ENCODE data around the gene AATK. TPM values are rescaled to one million over a fixed set of nuclear protein-coding genes. Genes with fewer than 3 reads are reported as not detected.

AATK gene
- total and polyA plus RNA-seq, 2 of the 4 experiments (the other 2 are of a cell fraction), result under 0.01 to 0.21 TPM

GRCh38 chr17:81125573-81126081 lies 40.4 kb downstream of the AATK start:
- DNase-seq (no peak), ATAC-seq (ENCODE audit: low read depth) (no peak)
- H4K20me1 ChIP-seq (ENCODE audit: insufficient read depth, low read length), result no peaks in the 10 kb centered on the region
- intact Hi-C loops (cut with micrococcal nuclease), result no loop called here
- no peak overlapping the region for H3K4me2 ChIP-seq (ENCODE audit: low read depth, low read length)
- H3K36me3 ChIP-seq (ENCODE audit: control insufficient read depth, insufficient read depth, low read length), result no peaks in the 10 kb centered on the region
- POLR2A ChIA-PET (ENCODE audit: unreplicated experiment), result no interaction called here
- dilution Hi-C loops (cut with HindIII; ENCODE audit: low sequenced_read_pairs, unreplicated experiment), result no loop called here
- H4K8ac ChIP-seq (ENCODE audit: low read depth in 2 of 2, low read length in 2 of 2), result no peak overlapping the region
- CTCF ChIA-PET, result no interaction called here
- no peak overlapping the region for H4K91ac ChIP-seq (ENCODE audit: insufficient read depth, low read depth, low read length)
- no peak overlapping the region for H3K23ac ChIP-seq (ENCODE audit: low read depth, low read length)
- in situ Hi-C loops (cut with MboI; ENCODE audit: low sequenced_read_pairs), result no loop called here
- no peak overlapping the region for H2BK15ac ChIP-seq (ENCODE audit: low read depth, low read length)
- H2AK5ac ChIP-seq (ENCODE audit: low read depth, low read length), result no peak overlapping the region
- no peak overlapping the region for H3K18ac ChIP-seq (ENCODE audit: low read depth, low read length)
- 30% methylated on average over 2 of the region's 14 CpGs; no CpG with 5 or more reads in 1 of the 2 experiments for WGBS, 2 experiments (ENCODE audit: extremely low coverage in 2 of 2, insufficient read length in 1 of 2)
- no peak overlapping the region for H2BK20ac ChIP-seq (ENCODE audit: low read depth, low read length)
- H3K4ac ChIP-seq (ENCODE audit: low read depth, low read length), result no peak overlapping the region
- H2BK120ac ChIP-seq (ENCODE audit: low read depth, low read length), result no peak overlapping the region
- H2AK9ac ChIP-seq (replicated peaks; ENCODE audit: low read depth, low read length, poor library complexity), result no peak overlapping the region
- H3K27me3 ChIP-seq (ENCODE audit: control insufficient read depth, insufficient read depth, low read length), result peaks cover 45% of the 10 kb centered on the region
- no peak overlapping the region for H3K9ac ChIP-seq (ENCODE audit: low read depth, low read length)
- no peak overlapping the region for H3K27ac ChIP-seq (ENCODE audit: insufficient read depth, low read length)
- no peaks in the 10 kb centered on the region for H3K9me3 ChIP-seq (ENCODE audit: control insufficient read depth, insufficient read depth, low read length)
- TF ChIP-seq FOS (IDR thresholded peaks at IDR 0.05; ENCODE audit: low read depth, low read length) (no peak), MAFK (IDR thresholded peaks at IDR 0.05; ENCODE audit: low read depth, low read length) (no peak), ELK1 (IDR thresholded peaks at IDR 0.05; ENCODE audit: borderline replicate concordance, low read depth, low read length) (no peak), RAD21 (IDR thresholded peaks at IDR 0.05; ENCODE audit: low read length) (no peak), POLR2A (IDR thresholded peaks at IDR 0.05; ENCODE audit: low read depth, low read length) (no peak), CHD1 (IDR thresholded peaks at IDR 0.05; ENCODE audit: low read depth, low read length) (no peak), MXI1 (IDR thresholded peaks at IDR 0.05; ENCODE audit: borderline replicate concordance, low read depth, low read length) (no peak), CEBPB (IDR thresholded peaks at IDR 0.05; ENCODE audit: low read depth, low read length) (no peak), USF2 (IDR thresholded peaks at IDR 0.05; ENCODE audit: low read depth, low read length) (no peak), RCOR1 (IDR thresholded peaks at IDR 0.05; ENCODE audit: insufficient replicate concordance, low read length) (no peak), CTCF (conservative IDR thresholded peaks at IDR 0.05; ENCODE audit: low read depth, low read length) (no peak), BHLHE40 (IDR thresholded peaks at IDR 0.05; ENCODE audit: low read depth, low read length) (no peak), NFE2L2 (IDR thresholded peaks at IDR 0.05; ENCODE audit: low read depth, low read length) (no peak), SMC3 (IDR thresholded peaks at IDR 0.05; ENCODE audit: low read depth, low read length) (no peak)
- no peaks in the 10 kb centered on the region for H3K79me1 ChIP-seq (ENCODE audit: low read depth in 1 of 2, low read length in 2 of 2)
- H3K4me1 ChIP-seq (ENCODE audit: control insufficient read depth, insufficient read depth, low read length), result no peaks in the 10 kb centered on the region
- no peak overlapping the region for H3K4me3 ChIP-seq (ENCODE audit: insufficient read depth, low read depth, low read length)
- H3K14ac ChIP-seq (replicated peaks; ENCODE audit: low read depth, low read length), result no peak overlapping the region
- H4K5ac ChIP-seq (ENCODE audit: low read depth, low read length), result no peak overlapping the region
- H2AFZ ChIP-seq (replicated peaks; ENCODE audit: low read length, poor library complexity), result no peak overlapping the region
- BruUV-seq (replicated peaks), result no TSS peak
- H3K9me1 ChIP-seq (ENCODE audit: insufficient read depth, low read length), result no peaks in the 10 kb centered on the region
- H3K56ac ChIP-seq (ENCODE audit: extremely low read depth, insufficient read depth, low read length), result no peak overlapping the region
- H2BK5ac ChIP-seq (ENCODE audit: low read depth, low read length, poor library complexity, severe bottlenecking), result no peak overlapping the region

Data from IMR-90 (cell line).